ENCODE data around the gene ATP9A.
"Not testable (repeated sequence)": the region's sequence is repeated elsewhere in the genome, so short reads cannot be mapped to it uniquely, and the experiment has no call there.

Gene ATP9A

DNA sequence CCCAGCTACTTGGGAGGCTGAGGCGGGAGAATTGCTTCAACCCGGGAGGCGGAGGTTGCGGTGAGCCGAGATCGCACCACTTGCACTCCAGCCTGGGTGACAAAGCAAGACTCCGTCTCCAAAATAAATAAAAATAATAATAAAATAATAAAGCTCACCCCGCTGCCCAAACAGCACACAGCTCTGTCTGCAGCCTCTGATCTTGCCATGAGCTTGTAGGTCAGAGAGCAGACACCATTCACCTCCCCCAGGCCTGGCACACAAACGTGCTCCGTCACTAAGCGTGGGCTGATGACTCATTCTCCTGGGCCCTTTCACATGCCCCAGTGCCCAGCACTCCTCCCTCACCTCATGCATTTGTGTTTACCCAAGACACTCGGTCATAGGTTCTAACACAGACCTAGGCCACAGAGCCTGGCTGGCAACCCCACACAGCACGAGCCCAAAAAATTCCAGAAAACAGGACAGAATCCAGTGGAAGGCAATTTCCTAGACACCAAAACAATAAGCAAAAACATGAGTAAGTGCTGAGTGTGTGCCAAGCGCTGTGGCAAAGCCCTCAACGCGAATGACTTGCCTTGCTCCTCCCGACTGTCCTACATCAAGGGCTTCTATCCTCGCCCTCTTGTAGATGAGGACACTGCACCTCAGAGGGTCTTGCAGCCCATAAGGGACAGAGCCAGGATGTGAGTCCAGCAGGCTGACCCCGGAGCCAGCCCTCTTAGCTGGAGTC is 18.0 kb downstream of the ATP9A start:
- no peak for DNase-seq

DNA sequence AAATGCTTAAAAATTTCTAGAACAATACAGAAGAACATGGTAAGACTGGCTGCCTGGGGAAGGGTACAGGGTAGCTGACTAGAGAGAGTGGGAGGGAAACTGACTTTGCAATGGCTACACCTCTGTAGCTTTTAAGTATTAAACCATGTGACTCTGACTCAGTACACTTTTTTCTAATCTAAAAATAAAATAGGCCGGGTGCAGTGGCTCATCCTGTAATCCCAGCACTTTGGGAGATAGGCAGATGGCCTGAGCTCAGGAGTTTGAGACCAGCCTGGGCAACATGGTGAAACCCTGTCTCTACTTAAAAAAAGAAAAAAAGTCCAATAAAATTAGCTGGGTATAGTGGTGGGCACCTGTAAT is 18.5 kb downstream of the ATP9A start:
- no peak for DNase-seq

DNA sequence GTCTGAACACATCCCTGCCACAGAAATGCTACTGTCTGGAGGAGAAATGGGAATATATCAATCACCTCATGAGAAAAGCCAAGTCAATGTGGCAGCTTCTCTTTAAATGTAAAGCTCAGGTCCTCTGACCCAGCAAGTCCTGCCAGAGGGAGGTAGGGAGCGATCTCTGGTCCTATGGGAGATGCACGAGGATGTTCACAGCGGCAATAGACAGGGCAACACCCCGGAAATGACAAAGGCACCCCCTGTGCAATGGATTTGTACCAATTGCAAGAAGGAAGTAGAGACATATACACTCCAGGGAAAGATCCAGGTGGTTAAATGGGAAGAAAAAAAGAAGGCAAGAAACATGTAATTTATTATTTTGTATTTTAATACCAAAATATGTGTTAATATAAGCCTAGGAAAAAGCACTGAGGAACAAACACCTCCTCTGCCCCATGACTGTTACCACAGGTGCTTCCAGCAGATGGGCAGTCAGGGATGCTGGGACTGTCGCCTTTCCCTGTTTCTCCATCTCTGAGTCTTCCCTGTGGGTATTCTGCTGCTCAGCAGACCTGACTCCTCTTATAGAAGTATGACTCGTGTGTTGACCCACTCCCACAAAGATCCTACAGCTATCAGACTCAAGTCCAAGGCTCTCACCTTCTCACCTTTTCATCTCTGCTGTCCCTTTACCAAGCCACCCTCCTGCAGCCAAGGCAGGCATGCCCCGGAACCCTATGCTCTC is 20.8 kb downstream of the ATP9A start:
- no peak for DNase-seq

DNA sequence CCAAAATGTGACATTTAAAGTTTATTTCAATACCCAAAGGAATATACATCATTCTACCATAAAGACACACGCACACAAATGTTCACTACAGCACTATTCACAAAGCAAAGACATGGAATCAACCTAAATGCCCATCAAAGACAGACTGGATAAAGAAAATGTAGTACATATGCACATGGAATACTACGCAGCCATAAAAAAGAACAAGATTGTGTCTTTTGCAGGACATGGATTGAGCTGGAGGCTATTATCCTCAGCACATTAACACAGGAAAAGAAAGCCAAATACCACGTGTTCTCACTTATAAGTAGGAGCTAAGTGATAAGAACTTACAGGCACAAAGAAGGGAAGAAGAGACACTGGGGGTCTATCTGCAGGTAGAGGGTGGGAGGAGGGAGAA is 22.4 kb downstream of the ATP9A start:
- no peak for DNase-seq

DNA sequence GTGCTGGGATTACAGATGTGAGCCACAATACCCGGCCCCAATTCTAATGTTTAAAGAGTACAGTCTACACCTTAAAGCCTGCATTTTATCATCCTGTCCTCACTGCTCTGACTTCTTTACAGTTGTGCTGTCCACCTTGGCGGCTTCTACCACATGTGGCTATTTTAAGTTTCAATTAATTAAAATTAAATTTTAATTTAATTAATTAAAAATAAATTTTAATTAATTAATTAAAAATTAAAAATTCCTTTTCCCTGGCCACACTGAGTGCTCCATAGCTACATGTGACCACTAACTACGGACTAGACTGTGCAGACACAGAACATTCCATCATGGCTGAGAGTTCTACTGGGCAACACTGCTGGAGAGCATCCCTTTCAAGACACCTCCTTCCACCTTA is 27.4 kb downstream of the ATP9A start:
- no peak for DNase-seq

DNA sequence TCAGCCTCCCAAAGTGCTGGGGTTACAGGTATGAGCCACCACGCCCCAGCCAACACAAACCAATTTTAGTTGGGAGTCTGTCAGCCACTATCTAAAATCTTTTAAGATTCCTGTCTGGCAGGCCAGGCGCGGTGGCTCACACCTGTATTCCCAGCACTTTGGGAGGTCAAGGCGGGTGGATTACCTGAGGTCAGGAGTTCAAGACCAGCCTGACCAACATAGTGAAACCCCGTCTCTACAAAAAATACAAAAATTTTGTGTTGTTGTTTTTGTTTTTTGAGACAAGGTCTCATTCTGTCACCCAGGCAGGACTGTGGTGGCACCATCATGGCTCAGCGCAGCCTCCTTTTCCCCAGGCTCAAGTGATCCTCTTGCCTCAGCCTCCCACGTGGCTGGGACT is 27.9 kb downstream of the ATP9A start:
- not testable (repeated sequence) for DNase-seq

DNA sequence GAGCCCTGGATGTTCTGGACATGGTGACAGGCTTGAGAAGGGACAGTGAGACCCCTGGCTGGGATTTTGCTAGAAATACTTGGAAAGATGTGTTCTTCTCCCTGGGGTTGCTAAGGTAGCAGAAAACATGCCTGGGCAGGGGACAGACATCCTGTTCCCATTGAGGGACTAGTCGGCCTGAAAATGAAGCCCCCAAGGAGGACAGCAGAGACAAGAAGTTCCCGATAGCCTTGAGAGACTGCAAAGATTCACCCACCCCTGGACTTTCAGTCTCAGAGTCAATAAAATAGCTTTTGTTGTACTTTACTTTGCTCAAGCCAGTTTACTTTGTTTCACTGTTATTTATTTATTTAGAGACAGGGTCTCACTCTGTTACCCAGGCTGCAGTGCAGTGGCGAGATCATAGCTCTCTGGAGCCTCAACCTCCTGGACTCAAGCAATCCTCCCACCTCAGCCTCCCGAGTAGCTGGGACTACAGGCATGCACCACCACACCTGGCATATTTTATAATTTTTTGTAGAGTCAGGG is 28.4 kb downstream of the ATP9A start:
- no peak for DNase-seq

DNA sequence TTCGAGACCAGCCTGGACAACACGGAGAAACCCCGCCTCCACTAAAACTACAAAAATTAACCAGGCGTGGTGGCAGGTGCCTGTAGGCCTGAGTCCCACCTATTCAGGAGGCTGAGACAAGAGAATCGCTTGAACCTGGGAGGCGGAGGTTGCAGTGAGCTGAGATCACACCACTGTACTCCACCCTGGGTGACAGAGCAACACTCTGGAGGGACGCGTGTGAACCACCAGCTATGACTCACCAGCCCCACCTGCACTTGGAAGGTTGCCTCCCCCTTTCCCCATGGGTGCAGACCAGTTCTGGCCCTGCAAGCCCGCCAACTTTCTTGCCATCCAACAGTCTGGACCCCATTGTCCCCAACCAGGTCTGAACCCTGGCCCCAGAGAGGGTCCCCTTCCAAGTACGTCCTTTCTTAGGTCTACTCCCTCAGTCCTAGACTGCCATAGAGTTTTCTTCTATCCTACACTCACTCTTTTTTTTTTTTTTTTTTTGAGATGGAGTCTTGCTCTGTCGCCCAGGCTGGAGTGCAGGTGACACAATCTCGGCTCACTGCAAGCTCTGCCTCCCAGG is 29.2 kb downstream of the ATP9A start:
- no peak for DNase-seq

DNA sequence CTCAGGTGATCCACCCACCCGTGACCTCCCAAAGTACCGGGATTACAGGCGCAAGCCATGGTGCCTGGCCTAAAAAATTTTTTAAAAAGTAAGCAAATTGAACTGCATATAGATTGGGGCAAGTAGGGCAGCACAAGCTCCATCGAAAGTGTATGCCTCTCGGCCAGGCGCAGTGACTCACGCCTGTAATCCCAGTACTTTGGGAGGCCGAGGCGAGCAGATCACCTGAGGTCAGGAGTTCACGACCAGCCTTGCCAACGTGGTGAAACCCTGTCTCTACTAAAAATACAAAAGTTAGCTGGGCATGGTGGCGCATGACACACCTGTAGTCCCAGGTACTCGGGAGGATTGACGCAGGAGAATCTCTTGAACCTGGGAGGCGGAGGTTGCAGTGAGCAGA is 29.9 kb downstream of the ATP9A start:
- DNase-seq, result not testable (repeated sequence)

DNA sequence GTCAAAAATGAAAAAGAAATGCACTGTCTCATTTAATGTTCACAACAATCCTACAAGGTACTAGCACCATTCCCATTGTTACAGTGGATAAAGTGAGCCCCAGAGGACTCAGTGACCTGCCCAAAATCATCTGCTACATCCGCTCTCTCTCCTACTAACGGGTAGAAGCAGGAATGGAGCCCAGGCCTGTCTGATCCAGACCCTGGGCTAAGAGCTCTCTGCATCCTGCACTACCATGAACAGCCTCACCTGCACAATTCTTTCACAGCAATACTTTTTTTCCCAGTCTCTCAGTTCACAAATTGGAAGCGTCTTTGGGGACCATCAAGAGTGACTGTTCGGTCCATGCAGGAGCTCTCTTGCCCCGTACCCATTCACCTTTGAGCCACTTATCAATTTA is 31.2 kb downstream of the ATP9A start:
- DNase-seq, result no peak

DNA sequence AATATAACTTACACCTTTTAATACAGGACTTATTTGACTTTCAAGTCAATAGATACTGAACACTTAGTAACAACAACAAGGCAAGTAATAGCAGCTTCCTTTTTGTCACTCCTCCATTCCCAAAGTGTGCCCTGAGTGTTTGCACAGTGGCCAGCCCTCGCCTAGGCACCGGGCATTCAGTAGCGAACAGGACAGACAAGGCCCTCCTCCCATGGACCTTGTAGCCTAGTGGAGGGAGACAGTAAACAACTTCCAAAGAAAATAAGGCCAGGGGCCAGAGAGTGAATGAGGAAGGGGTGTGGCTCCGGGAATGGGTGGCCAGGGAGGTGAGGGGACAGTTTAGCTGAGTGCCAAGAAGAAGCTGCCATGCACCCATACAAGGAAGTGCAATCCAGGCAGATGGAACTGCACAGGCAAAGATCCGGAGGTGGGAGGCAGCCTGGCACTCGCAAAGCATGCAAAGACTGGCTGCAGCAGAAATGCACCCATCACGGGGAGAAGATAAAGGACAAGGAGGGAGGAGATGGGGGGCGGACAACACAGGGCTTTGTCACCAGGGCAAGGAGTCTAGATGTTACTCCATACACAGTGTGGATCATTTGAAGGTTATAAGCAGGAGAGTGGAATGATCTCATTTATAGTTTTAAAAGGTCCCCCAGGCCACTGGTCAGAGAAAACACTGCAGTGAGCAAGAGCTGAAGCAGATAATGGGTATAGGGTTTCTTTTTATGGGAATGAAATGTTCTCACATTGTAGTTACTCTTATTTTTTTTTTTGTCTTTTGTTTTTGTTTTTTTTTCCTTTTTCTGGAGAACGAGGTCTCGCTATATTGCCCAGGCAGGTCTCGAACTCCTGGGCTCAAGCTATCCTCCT is 32.2 kb downstream of the ATP9A start:
- DNase-seq, result no peak

DNA sequence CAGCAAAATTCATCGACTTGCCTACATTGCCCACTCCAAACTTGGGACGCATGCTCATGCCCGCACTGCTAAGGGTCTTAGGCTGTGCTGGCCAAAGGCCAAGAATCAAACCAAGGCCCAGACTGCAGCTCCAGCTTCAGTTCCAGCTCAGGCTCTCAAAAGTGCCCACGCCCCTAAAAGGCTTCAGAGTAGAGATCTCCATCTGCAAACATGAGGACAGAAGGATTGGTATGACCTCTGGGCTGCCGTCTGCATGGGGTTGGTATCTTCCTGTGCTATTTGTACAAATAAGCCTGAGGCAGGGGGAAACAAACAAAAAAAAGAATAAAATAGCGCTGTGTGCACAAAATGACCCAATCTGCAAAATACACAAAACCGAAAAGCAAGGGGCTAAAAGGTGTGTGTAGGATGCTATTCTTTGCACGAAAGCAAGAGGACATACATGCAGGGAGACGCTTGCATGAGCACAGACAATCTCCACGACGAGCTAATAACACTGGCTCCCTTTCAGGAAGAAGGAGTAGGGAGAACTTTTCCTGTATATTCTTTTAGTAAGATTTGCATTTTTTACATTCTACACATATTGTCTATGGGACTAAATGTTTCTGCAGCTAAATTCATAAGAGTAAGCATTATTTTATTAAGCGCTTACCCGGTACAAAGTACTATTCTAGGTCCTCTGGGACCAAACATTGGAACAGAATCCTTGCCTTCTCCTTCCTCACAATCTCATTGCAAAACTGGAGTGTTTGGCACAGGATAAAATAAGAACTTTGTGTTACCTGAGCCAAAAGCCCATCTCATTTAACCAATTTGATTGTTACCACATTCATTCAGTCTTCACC is 33.1 kb downstream of the ATP9A start:
- no peak for DNase-seq

DNA sequence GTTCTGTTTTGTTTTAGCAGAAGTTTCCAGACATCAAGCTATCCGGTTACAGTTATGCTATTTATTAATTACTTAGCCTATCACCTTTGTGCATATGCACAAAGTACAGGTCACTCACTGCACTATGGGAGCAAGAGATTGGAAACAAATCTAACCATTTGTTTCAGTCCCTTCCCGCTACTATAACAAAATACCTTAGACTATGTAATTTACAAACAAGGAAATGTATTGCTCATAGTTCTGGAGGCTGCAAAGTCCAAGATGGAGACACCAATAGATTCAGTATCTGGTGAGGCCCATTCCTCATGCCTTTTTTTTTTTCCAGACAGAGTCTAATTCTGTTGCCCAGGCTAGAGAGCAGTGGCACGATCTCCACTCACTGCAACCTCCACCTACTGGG is 35.1 kb downstream of the ATP9A start:
- DNase-seq, result no peak

DNA sequence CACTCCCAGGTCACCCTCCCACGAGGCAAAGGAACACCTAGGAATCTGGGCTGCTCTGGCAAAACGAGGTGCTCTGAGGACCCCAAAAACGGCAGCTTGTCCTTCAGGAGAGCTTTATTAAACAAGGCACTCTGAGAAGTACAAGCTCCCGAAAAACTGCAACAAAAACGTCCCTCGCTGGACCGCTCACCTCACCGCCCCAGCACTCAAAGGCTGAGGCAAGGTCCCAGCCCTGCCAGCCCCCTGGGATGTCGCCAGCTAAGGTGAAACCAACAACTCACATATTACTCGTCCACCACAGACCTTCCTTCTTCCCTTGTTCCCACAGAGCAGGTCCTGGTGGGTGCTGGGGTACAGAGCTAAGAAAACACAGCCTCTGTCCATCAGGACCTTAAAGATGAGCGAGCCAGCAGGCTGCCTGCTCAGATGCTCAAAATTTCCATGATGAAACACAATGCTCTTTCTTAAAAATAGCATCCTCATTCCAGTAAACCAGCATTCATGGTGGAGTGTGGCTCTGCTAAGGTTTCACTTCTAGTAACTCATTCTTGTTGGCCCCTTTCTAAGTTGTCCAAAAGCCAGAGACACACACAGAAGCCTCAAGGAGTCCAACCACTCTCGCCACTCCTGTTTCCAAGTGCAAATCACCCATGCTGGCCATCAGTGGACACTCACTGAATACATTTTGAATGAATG is 35.9 kb downstream of the ATP9A start:
- no peak for DNase-seq

DNA sequence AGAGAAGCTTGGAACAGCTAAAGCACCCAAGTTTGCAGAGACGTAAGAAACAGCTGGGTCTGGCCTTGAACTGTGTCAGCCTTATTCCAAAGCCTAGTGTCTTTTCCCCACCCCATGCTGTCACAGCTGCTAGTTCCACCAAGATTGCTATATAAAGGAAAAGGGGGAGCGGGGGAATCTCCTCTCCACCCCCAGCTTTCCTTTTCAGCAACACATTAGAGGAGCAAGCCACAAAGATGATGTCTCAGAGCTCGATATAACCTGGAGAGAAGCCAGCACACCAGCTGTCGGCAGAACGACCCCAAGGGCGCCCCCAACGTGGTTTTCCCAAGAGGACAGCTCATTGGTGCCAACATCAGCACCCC is 36.5 kb downstream of the ATP9A start:
- DNase-seq, result no peak

DNA sequence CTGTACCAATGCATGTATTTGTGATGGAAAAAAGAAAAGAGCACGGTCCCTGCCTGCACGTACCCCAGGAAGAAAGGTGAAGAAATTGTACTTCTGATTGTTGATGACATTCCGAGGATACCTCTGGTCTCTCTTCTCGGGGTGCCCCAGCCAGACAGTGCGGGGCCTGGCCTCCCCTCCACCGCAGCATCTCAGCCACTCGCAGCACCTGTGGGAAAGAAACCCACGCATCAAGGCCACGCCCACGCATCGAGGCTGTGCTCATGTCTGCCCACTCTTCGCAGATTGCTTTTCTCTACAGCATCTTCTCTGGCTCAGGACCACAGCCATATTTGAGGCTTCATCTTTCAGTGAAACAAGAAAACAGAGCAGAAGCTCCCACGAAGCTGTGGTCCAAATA is 38.4 kb downstream of the ATP9A start:
- DNase-seq, result no peak

DNA sequence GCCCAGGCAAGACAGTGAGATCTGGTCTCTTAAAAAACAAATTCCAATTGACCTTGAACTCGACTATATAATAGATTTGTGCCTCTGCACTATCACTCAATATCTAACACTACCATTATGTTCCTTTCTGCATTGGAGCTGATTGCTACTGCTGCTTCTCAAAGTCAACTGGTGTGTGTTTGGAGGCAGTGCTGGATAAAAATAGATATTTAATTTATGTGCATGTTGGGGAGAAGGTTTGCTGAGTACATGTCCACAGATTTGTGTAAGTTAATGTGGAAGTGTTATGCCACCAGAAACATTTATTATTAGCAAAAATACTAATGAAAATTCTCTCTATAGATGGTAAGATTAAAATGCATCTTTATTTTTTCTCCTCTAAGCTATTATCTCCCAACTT is 39.5 kb downstream of the ATP9A start:
- no peak for DNase-seq

DNA sequence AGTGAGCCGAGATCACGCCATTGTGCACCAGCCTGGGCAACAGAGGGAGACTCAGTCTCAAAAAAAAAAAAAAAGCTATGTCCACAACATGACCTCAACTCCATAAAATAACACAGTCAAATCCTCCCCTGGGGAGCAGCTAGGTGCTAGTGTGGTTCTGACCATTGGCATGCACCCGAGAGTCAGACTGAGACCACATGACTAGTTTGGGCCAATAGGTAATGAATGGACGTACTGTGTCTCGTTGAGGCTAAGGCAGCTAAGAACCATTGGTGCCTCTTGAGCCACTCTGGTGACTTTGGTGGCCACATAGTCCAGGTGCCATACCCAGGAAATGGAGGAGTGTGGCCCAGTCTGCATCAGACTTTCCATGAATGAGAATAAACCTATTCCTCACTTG is 40.3 kb downstream of the ATP9A start:
- DNase-seq, result no peak

DNA sequence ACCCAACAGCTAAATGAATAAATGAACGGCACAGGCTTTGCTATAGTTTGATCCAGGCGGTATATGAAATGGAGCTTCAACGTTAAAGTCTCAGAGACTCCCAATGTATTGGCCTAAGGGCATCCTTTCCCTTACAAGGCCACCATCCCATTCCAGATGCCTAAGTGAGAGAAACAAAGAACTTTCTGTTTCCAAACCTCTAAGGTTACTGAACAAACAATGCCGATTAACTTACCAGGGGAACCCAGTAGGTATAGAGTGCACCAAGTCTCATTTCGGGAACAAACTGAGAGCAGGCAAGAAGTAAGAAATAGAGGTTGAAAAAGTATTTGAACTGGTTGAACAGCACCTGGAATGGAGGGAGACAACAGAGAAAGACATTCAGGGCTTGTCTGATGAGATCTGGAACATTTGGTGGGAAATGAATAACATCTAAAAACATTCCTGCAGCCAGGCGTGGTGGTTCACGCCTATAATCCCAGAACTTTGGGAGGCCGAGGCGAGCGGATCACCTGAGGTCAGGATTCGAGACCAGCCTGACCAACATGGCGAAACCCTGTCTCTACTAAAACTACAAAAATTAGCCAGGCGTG is 42.5 kb downstream of the ATP9A start:
- DNase-seq, result no peak

DNA sequence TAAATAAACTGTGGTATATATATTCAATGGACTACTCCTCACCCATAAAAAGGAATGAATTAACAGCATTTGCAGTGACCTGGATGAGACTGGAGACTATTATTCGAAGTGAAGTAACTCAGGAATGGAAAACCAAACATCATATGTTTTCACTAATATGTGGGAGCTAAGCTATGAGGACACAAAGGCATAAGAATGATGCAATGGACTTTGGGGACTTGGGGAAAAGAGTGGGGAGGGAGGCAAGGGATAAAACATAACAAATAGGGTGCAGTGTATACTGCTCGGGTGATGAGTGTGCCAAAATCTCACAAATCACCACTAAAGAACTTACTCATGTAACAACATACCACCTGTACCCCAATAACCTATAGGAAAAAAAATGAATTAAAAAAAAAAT is 45.2 kb downstream of the ATP9A start:
- DNase-seq, result not testable (repeated sequence)

DNA sequence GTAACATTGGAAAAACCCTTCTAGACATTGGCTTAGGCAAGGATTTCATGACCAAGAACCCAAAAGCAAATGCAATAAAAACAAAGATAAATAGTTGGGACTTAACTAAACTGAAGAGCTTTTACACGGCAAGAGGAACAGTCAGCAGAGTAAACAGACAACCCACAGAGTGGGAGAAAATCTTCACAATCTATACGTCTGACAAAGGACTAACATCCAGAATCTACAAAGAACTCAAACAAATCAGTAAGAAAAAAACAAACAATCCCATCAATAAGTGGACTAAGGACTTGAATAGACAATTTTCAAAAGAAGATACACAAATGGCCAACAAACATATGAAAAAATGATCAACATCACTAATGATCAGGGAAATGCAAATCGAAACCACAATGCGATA is 45.9 kb downstream of the ATP9A start:
- DNase-seq, result not testable (repeated sequence)

Data from OCI-M1 (cell line).